Activated T-cell treated with anti-CD3 and anti-CD28 coated beads for 4 hours (primary cell): ENCODE data around the gene ZBTB45.
"Not testable (repeated sequence)": the region's sequence is repeated elsewhere in the genome, so short reads cannot be mapped to it uniquely, and the experiment has no call there.

Source experiments
- DNase-seq: peaks from one replicate; pipeline ENCODE4 v3.0.0-alpha.2; 2020

ZBTB45 gene

GRCh38 chr19:58554494-58555368 lies 35.1 kb upstream of the ZBTB45 start, which contains the start of gene CHMP2A:
CHMP2A (minus strand) TSS chr19:58555105; CDS start chr19:58554212, 893 bp downstream.
- DNase-seq: peak; percentile 95

- DNase-seq: no peak
Observed at GRCh38 chr19:58553799-58554493, 34.3 kb upstream of the ZBTB45 start.

GRCh38 chr19:58552655-58553054 lies 33.0 kb upstream of the ZBTB45 start:
- no peak for DNase-seq

- no peak for DNase-seq
Observed at GRCh38 chr19:58551577-58552471, 32.2 kb upstream of the ZBTB45 start.

GRCh38 chr19:58551123-58551497 lies 31.5 kb upstream of the ZBTB45 start:
- no peak for DNase-seq

- DNase-seq: no peak
Observed at GRCh38 chr19:58550362-58551122, 30.9 kb upstream of the ZBTB45 start.

GRCh38 chr19:58549664-58550361 lies 30.2 kb upstream of the ZBTB45 start:
- DNase-seq: no peak

GRCh38 chr19:58548859-58549663 lies 29.5 kb upstream of the ZBTB45 start:
- DNase-seq: no peak

GRCh38 chr19:58547323-58548312 lies 28.0 kb upstream of the ZBTB45 start:
- DNase-seq: no peak

GRCh38 chr19:58546019-58546530 lies 26.5 kb upstream of the ZBTB45 start:
- no peak for DNase-seq

GRCh38 chr19:58545286-58546018 lies 25.8 kb upstream of the ZBTB45 start:
- no peak for DNase-seq

- DNase-seq: peak; percentile 53
Observed at GRCh38 chr19:58544591-58545285, 25.1 kb upstream of the ZBTB45 start.

GRCh38 chr19:58543826-58544590 lies 24.4 kb upstream of the ZBTB45 start, which contains the start of gene TRIM28:
TRIM28 (plus strand) TSS chr19:58544064; CDS start chr19:58544758, 694 bp downstream.
- peak; percentile 100 for DNase-seq

- DNase-seq: not testable (repeated sequence)
Observed at GRCh38 chr19:58542641-58543372, 23.2 kb upstream of the ZBTB45 start.

- DNase-seq: not testable (repeated sequence)
Observed at GRCh38 chr19:58539169-58539559, 19.6 kb upstream of the ZBTB45 start.
